Subcutaneous adipose tissue (tissue), 4 donors: ENCODE results near the gene RSU1. TPM values are rescaled to one million over a fixed set of nuclear protein-coding genes. Genes with fewer than 3 reads are reported as not detected.

ENCODE experiments used
- total RNA-seq, 4 donors: library from RNA; depleted of rRNA; stranded (reverse); fragments of >200 nt; gene quantifications; one replicate each; pipeline ENCODE4 v1.1.0, GENCODE V29; 2016
- TF ChIP-seq, protein P1 (sequence below): fragments of 450-650 bp; IDR thresholded peaks from one replicate; pipeline ENCODE4 v1.5.1; 2016; ENCODE audit warnings: low read depth, mild to moderate bottlenecking, control low read depth, antibody characterized with exemption, moderate library complexity

RSU1 gene
- total RNA-seq, 4 donors from 2014 or later: 57.0 to 147 (median 99.7) TPM

DNA sequence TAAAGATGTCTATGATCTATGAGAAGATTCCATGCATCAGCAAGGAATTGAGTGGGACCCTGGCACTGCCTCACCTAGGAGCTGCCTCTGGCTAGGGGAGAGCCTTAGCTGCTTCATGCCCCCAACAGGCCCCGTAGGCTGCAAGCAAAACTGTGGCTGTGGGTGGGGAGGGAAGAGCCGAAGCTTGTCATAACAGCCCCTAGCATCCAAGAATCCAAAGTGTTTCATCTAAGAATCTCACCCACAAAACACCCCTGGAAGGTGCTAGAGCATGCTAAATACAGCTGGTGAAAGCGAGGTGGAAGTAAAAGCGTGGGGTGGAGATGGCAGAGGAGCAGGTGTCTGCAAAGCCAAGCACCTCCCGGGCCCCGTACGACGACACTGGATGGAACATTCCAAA lies 208.0 kb downstream of the RSU1 start:
- TF ChIP-seq, protein P1, sequence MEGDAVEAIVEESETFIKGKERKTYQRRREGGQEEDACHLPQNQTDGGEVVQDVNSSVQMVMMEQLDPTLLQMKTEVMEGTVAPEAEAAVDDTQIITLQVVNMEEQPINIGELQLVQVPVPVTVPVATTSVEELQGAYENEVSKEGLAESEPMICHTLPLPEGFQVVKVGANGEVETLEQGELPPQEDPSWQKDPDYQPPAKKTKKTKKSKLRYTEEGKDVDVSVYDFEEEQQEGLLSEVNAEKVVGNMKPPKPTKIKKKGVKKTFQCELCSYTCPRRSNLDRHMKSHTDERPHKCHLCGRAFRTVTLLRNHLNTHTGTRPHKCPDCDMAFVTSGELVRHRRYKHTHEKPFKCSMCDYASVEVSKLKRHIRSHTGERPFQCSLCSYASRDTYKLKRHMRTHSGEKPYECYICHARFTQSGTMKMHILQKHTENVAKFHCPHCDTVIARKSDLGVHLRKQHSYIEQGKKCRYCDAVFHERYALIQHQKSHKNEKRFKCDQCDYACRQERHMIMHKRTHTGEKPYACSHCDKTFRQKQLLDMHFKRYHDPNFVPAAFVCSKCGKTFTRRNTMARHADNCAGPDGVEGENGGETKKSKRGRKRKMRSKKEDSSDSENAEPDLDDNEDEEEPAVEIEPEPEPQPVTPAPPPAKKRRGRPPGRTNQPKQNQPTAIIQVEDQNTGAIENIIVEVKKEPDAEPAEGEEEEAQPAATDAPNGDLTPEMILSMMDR: no peak

DNA sequence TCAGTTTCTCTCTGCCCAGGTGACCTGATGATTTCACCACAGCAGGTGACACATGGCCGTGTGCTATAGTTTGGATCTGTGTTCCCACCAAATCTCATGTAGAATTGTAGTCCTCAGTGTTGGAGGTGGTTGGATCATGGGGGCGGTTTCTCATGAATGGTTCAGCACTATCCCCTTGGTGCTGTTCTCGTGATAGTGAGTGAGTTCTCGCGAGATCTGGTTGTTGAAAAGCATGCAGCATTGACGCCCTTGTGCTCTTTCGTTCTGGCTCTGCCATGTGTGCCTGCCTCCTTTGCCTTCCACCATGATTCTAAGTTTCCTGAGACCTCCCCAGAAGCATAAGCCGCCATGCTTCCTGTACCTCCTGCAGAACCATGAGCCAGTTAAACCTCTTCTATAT lies 210.3 kb downstream of the RSU1 start:
- TF ChIP-seq, protein P1: no peak

DNA sequence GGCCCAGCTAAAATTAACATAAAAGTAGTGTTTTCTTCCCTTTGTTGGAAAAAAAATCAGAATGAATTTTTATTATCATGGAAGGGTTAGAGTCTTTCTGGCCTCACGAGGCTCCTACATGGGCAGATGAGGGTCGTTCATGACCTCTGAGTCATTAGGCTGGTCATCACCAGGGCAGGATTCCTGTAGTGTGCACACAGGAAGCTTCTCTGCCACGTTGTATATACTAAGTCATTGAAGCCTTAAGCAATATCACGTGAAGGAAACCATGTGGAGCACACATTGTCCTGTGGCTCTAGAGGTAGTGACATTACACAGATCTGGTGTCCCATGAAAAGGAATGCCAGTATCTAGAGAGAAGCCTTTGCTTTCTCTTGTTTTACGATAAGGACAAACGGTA lies 210.8 kb downstream of the RSU1 start:
- TF ChIP-seq, protein P1: no peak

DNA sequence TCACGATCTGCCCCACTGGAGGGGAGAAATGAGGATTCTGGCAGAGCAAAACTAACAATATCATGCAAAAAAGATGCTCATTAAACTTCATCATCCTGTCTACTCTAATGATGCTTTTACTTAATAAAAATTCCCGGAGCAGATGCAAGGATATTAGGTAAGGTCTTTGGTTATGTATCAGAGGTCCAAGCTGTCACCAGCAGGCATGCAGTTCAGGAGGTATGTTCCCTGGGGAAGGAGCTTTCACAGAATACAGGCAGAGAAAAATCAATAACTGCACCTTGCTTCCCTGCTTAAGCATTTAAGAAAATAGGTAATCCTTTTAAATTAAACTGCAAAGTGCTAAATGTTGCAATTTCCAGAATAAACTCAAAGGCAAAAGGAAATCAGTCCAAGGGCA lies 213.9 kb downstream of the RSU1 start:
- TF ChIP-seq, protein P1: no peak

DNA sequence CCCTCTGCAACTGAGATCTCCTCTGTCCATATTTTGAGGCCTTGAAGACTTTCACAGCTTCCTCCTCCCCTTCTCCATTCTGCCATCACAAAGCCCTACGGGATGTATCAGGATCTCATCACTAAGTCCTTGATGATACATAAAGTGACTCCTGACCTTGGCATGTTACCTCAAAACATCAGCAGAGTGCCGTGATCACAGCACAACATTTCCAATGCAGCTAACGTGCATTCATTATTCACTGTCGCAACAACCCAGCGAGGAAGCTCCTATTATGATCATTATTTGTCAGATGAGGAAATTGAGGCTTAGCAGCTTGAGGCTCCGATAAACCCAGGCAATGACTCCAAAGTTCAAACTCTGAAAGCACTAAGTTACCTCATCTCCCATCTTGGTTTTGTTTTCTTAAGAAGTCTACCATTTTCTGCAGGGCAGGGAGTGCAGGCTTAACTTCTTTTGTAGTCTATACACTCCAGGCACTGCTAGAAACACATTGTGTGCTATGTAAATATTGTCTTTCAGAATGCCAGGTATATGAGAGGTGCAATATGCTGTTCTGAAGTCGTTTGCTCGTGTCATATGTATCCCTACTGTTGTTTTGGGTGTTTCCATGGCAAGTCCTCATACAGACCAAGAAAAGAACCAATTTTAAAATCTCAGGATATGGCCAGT lies 215.0 kb downstream of the RSU1 start:
- TF ChIP-seq, protein P1: no peak

DNA sequence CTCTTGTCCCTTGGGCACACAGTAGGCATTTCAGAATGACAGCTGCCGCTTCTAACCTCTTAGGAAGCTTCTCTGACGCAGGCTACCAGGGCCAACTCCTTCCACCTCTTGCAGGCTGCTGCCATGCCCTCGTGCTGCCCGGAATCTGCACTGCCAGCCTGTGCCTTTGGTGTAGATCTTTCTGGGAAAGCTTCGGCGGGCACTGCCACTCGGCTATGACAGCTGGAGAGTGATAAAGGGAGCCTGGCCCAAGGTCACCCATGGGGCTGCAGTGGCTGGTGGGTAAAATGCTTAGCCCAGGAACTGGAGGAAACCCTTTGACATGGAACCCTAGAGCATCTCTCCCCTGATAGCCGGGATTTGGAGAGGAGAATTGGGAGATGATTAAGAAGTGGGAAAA lies 217.6 kb downstream of the RSU1 start:
- TF ChIP-seq, protein P1: no peak

DNA sequence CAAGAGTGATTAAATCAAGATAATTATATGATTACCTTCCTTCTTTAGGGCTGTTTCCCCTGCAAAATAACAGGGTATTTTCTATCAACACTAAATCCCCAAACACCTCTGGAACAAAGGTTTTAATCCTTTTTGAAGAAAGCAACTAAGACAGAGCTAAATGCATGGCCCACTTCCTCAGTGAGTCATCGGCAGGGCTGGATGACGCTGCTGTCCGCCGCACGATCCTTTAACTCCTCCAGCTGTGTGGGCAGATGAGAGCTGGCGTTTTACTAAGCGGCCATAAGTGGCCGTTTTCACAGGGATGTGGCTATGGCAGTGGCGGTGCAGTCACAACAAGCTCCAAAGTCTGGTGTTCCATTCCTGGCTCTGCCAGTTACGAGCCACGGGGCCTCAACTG lies 219.6 kb downstream of the RSU1 start:
- TF ChIP-seq, protein P1: no peak
